Stimulated activated naive CD8-positive, alpha-beta T cell treated with anti-CD3 and anti-CD28 coated beads, Interleukin-15, Interleukin-2, amounts not matched to agents 100 ng/mL and 50 ng/mL, for 24 hours (primary cell): ENCODE data around the gene ZDHHC5.
"Not testable (repeated sequence)": the region's sequence is repeated elsewhere in the genome, so short reads cannot be mapped to it uniquely, and the experiment has no call there.

Experiments used
- H3K27ac Mint-ChIP-seq: one replicate; pipeline ENCODE4 v1.8.0; 2021; ENCODE audit warnings: mild to moderate bottlenecking, mixed read lengths
- H3K27me3 Mint-ChIP-seq: one replicate; pipeline ENCODE4 v1.8.0; 2021; ENCODE audit warnings: mixed read lengths
- H3K36me3 Mint-ChIP-seq: one replicate; pipeline ENCODE4 v1.8.0; 2021; ENCODE audit warnings: low read depth, mixed read lengths
- H3K4me1 Mint-ChIP-seq: one replicate; pipeline ENCODE4 v1.8.0; 2021; ENCODE audit warnings: low read depth, mixed read lengths
- H3K4me3 Mint-ChIP-seq: one replicate; pipeline ENCODE4 v1.8.0; 2021; ENCODE audit warnings: mild to moderate bottlenecking, mixed read lengths
- H3K9me3 Mint-ChIP-seq: one replicate; pipeline ENCODE4 v1.8.0; 2021; ENCODE audit warnings: mixed read lengths

The ZDHHC5 gene

GRCh38 chr11:57649826-57650738 is 17.8 kb upstream of the ZDHHC5 start, which contains the start of gene YPEL4:
Gene YPEL4 (minus strand): TSS chr11:57649912. CDS start chr11:57647107, 2,805 bp downstream.
- Mint-ChIP-seq H3K27me3 (peaks cover 38% of the 10 kb centered on the region), H3K4me3 (peak within 1 kb of the TSS; percentile 74), H3K27ac (peak within 1 kb of the TSS; percentile 80), H3K4me1 (peaks cover 56% of the 10 kb centered on the region), H3K9me3 (no peaks in the 10 kb centered on the region), H3K36me3 (no peaks in the 10 kb centered on the region)

- H3K4me3 Mint-ChIP-seq = no peak overlapping the region
- no peaks in the 10 kb centered on the region for H3K9me3 Mint-ChIP-seq
- peaks cover 56% of the 10 kb centered on the region for H3K4me1 Mint-ChIP-seq
- H3K27me3 Mint-ChIP-seq = peaks cover 32% of the 10 kb centered on the region
- no peak overlapping the region for H3K27ac Mint-ChIP-seq
- no peaks in the 10 kb centered on the region for H3K36me3 Mint-ChIP-seq
These were observed 17.2 kb upstream of the ZDHHC5 start for GRCh38 chr11:57650739-57651090.

GRCh38 chr11:57651408-57651807 is 16.5 kb upstream of the ZDHHC5 start:
- no peak overlapping the region for H3K27ac Mint-ChIP-seq
- peaks cover 25% of the 10 kb centered on the region for H3K27me3 Mint-ChIP-seq
- no peak overlapping the region for H3K4me3 Mint-ChIP-seq
- peaks cover 49% of the 10 kb centered on the region for H3K4me1 Mint-ChIP-seq
- no peaks in the 10 kb centered on the region for H3K36me3 Mint-ChIP-seq
- H3K9me3 Mint-ChIP-seq = no peaks in the 10 kb centered on the region

DNA sequence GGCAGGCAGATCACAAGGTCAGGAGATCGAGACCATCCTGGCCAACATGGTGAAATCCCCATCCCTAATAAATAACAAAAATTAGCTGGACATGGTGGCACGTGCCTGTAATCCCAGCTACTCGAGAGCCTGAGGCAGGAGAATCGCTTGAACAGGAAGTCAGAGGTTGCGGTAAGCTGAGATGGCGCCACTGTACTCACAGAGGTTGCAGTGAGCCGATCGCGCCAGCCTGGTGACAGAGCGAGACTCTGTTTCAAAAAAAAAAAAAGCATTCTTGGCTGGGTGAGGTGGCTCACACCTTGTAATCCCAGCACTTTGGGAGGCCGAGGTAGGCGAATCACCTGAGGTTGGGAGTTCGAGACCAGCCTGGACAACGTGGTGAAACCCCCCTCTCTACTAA is 15.7 kb upstream of the ZDHHC5 start:
- not testable (repeated sequence) for H3K9me3 Mint-ChIP-seq, H3K36me3 Mint-ChIP-seq, H3K27ac Mint-ChIP-seq
- peak overlapping the region; percentile 50 for H3K4me3 Mint-ChIP-seq
- peaks cover 17% of the 10 kb centered on the region for H3K27me3 Mint-ChIP-seq
- peaks cover 46% of the 10 kb centered on the region for H3K4me1 Mint-ChIP-seq

DNA sequence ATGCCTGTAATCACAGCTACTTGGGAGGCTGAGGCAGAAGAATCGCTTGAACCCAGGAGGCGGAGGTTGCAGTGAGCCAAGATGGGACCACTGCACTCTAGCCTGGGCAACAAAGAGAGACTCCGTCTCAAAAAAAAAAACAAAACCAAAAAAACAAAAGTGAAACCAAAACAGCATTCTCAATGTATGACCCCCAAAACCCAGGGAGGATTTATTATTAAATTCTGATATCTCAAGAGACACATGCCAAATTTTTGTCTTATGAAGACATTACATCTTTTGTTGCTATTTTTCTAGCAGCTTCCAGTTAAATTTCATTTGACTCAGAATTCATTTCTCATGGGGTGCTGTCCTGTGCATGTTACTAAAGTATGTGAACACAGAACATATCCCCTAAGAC is 15.3 kb upstream of the ZDHHC5 start:
- peaks cover 12% of the 10 kb centered on the region for H3K27me3 Mint-ChIP-seq
- H3K36me3 Mint-ChIP-seq = peaks cover 2% of the 10 kb centered on the region
- peak overlapping the region; percentile 50 for H3K4me3 Mint-ChIP-seq
- peaks cover 44% of the 10 kb centered on the region for H3K4me1 Mint-ChIP-seq
- H3K27ac Mint-ChIP-seq = peak overlapping the region; percentile 74
- no peaks in the 10 kb centered on the region for H3K9me3 Mint-ChIP-seq

DNA sequence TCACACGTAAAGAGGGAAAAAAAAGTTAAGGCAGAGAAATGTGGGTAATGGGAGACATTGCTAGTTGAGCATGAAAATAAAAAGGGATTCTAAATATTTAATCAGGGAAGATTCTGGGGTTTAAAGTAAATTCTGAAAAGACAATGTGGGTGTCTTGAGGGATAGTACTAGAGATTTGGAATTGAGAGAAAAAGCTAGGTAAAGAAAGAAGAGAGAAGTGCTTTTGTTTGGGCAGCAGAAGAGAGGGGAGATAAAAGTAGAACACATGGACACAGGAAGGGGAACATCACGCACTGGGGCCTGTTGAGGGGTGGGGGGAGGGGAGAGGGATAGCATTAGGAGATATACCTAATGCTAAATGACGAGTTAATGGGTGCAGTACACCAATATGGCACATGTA is 14.8 kb upstream of the ZDHHC5 start:
- Mint-ChIP-seq H3K27ac (peak overlapping the region; percentile 74), H3K36me3 (peaks cover 3% of the 10 kb centered on the region), H3K27me3 (peaks cover 7% of the 10 kb centered on the region), H3K9me3 (no peaks in the 10 kb centered on the region), H3K4me3 (no peak overlapping the region), H3K4me1 (peaks cover 44% of the 10 kb centered on the region)

DNA sequence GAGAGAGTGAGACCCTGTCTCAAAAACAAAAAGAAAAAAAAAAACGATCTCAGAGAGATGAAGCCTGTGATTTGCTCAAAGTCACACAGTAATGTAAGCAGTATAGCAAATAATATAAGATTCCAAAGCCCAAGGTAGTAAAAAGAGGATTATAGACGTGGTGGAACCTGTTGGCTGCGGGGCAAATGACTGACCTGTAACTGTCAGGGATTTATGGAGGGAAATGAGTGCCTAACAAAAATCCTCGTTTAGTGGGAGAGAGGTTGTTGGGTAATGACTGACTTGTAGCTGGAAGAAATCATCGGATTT is 11.1 kb upstream of the ZDHHC5 start:
- Mint-ChIP-seq H3K4me3 (peak overlapping the region; percentile 97), H3K27ac (peak overlapping the region; percentile 97), H3K9me3 (no peaks in the 10 kb centered on the region), H3K4me1 (peaks cover 32% of the 10 kb centered on the region), H3K27me3 (no peaks in the 10 kb centered on the region), H3K36me3 (peaks cover 26% of the 10 kb centered on the region)

GRCh38 chr11:57657194-57658022 is 10.5 kb upstream of the ZDHHC5 start, which contains the start of gene CLP1:
Gene CLP1 (plus strand): TSS chr11:57657762. CDS start chr11:57659477, 1,715 bp downstream.
- Mint-ChIP-seq H3K27me3 (no peaks in the 10 kb centered on the region), H3K9me3 (no peaks in the 10 kb centered on the region), H3K4me1 (peaks cover 34% of the 10 kb centered on the region), H3K36me3 (peaks cover 30% of the 10 kb centered on the region), H3K4me3 (peak within 1 kb of the TSS; percentile 97), H3K27ac (peak within 1 kb of the TSS; percentile 97)

GRCh38 chr11:57658023-57658361 is 9.9 kb upstream of the ZDHHC5 start:
- peaks cover 34% of the 10 kb centered on the region for H3K4me1 Mint-ChIP-seq
- peak overlapping the region; percentile 97 for H3K27ac Mint-ChIP-seq
- no peaks in the 10 kb centered on the region for H3K27me3 Mint-ChIP-seq
- H3K4me3 Mint-ChIP-seq = peak overlapping the region; percentile 97
- peaks cover 35% of the 10 kb centered on the region for H3K36me3 Mint-ChIP-seq
- no peaks in the 10 kb centered on the region for H3K9me3 Mint-ChIP-seq

GRCh38 chr11:57659669-57660068 is 8.2 kb upstream of the ZDHHC5 start:
- Mint-ChIP-seq H3K4me3 (no peak overlapping the region), H3K27me3 (no peaks in the 10 kb centered on the region), H3K4me1 (peaks cover 32% of the 10 kb centered on the region), H3K27ac (peak overlapping the region; percentile 17), H3K36me3 (peaks cover 35% of the 10 kb centered on the region), H3K9me3 (no peaks in the 10 kb centered on the region)

- Mint-ChIP-seq H3K27ac (no peak overlapping the region), H3K4me3 (no peak overlapping the region), H3K36me3 (peaks cover 32% of the 10 kb centered on the region), H3K4me1 (peaks cover 35% of the 10 kb centered on the region), H3K9me3 (no peaks in the 10 kb centered on the region), H3K27me3 (no peaks in the 10 kb centered on the region)
These were observed 5.0 kb upstream of the ZDHHC5 start for GRCh38 chr11:57662893-57663292.

DNA sequence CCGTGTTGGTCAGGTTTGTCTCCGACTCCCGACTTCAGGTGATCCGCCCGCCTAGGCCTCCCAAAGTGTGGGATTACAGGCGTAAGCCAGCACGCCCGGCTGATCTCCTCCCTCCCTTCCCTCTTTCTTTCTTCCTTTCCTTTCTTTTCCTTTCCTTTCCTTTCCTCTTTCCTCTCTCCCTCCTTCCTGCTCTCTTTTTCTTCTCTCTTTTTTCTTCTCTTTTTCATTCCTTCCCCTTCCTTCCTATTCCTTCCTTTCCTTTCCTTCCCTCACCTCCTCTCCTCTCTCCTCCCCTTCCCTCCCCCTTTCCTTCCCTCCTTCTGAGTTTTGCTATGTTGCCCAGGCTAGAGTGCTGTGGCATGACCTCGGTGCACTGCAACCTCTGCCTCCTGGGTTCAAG is 3.9 kb upstream of the ZDHHC5 start:
- Mint-ChIP-seq H3K27ac (no peak overlapping the region), H3K4me1 (peaks cover 30% of the 10 kb centered on the region), H3K9me3 (no peaks in the 10 kb centered on the region), H3K27me3 (no peaks in the 10 kb centered on the region), H3K36me3 (peaks cover 32% of the 10 kb centered on the region), H3K4me3 (no peak overlapping the region)

DNA sequence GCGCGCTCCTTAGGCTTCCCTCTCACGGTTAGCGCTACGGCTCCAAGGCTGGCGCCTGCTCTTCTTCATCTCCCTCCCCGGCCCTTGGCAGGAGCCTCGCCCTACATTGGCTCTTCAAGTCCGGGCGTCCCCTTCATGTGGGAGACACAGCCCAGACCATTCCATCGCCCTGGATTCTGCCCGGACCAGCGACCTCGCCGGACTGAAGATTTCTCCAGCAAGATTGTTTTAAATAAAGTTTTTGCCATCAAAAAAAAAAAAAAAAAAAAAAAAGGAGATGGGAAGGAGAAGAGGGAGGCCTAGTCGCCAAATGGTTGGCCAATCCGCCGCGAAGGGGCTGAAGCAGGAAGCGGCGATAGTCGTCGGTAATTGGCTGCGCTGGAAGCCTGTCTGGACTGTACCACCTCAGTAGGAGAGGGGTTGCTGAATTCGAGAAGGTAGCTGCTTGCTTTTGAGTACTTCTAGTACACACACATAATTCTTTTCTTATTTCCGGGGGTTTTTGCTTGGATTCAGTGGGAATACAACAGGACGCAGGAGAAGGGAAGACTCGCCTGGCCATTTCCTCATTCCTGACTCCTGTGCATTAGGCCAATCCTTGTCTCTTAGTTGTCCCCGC is 688 bp upstream of the ZDHHC5 start:
- H3K27me3 Mint-ChIP-seq = no peaks in the 10 kb centered on the region
- H3K27ac Mint-ChIP-seq = peak overlapping the region; percentile 100
- H3K9me3 Mint-ChIP-seq = no peaks in the 10 kb centered on the region
- H3K4me1 Mint-ChIP-seq = peaks cover 56% of the 10 kb centered on the region
- peaks cover 16% of the 10 kb centered on the region for H3K36me3 Mint-ChIP-seq
- peak overlapping the region; percentile 98 for H3K4me3 Mint-ChIP-seq

DNA sequence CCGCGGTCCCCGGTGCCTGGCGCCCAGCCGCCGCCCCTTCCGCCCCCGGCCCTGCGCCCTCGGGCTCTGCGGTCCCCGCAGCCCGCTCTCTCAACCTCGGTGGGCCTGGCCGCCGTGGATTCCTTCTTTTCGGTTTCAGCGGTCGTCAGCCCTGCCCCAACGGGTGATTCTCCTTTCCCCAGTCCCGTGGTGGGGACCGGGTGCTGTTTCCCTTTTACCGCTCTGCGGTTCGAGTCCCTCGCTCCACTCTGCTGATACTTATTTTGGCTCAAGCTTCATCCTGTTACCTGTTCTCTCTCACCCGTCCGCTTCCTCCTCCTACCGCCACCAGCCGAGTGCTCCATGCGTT is 494 bp downstream of the ZDHHC5 start:
- Mint-ChIP-seq H3K4me1 (peaks cover 60% of the 10 kb centered on the region), H3K27me3 (no peaks in the 10 kb centered on the region), H3K27ac (peak overlapping the region; percentile 100), H3K9me3 (no peaks in the 10 kb centered on the region), H3K36me3 (peaks cover 21% of the 10 kb centered on the region), H3K4me3 (peak overlapping the region; percentile 98)

DNA sequence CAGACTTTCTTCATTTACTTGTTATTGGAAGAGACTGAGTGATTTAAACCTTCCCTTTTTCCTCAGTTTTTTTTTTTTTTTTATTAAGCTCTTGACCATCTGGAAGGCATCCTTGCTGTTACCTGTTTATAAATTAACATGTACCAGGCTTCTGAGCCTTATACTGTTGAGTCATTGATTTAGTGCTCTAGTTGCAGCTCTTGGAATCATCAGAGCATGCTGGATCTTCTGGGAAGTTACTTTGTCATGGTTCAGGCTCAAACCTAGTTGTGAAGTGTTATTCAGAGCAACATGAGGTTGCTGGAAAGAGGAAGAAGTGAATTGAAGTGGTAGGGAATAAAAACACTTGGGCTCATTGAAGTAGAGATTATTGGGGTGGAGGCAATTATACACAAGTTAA is 6.3 kb downstream of the ZDHHC5 start:
- Mint-ChIP-seq H3K27me3 (no peaks in the 10 kb centered on the region), H3K36me3 (peaks cover 63% of the 10 kb centered on the region), H3K27ac (peak overlapping the region; percentile 49), H3K4me1 (peaks cover 86% of the 10 kb centered on the region), H3K9me3 (no peaks in the 10 kb centered on the region), H3K4me3 (no peak overlapping the region)
